IMR-90 (cell line): ENCODE data around the gene C19orf85. TPM values are rescaled to one million over a fixed set of nuclear protein-coding genes. Genes with fewer than 3 reads are reported as not detected.

Experiments used
- ATAC-seq: fragments of 200-7000 bp; cut with Tn5 transposase; 2 replicates; pipeline ENCODE4 v1.9.1; 2020; ENCODE audit warnings: low read depth, mild to moderate bottlenecking, moderate library complexity
- BruUV-seq: library from RNA; stranded (reverse); fragments of 400-500 nt; replicated peaks from 2 replicates; lab custom pipeline; 2021; lab: Mats Ljungman, UMichigan
- CTCF ChIA-PET: fragments of 300-600 bp; formaldehyde crosslinking; extraction: SDS; loops from one replicate; lab custom pipeline; 2021; ENCODE audit warnings: antibody characterized with exemption; lab: Yijun Ruan, JAX
- POLR2A ChIA-PET: fragments of 300-600 bp; sonication (Branson Sonifier 250); formaldehyde crosslinking; loops from one replicate; lab custom pipeline; 2022; ENCODE audit warnings: antibody characterized with exemption; ENCODE audit not compliant: unreplicated experiment; lab: Charles Lee
- DNase-seq: peaks from one replicate; pipeline ENCODE4 v3.0.0; 2013
- H2AFZ ChIP-seq: replicated peaks from 2 replicates; pipeline ENCODE3; 2013; ENCODE audit warnings: low read length, mild to moderate bottlenecking; ENCODE audit not compliant: poor library complexity
- H2AK5ac ChIP-seq: 2 replicates; pipeline ENCODE4 v1.6.1; 2013; ENCODE audit warnings: low read depth, low read length, inconsistent platforms
- H2AK9ac ChIP-seq: replicated peaks from 2 replicates; pipeline ENCODE3; 2013; ENCODE audit warnings: mild to moderate bottlenecking, low read depth, low read length, moderate library complexity; ENCODE audit not compliant: poor library complexity
- H2BK120ac ChIP-seq: 2 replicates; pipeline ENCODE4 v1.6.1; 2013; ENCODE audit warnings: low read depth, low read length, inconsistent platforms
- H2BK15ac ChIP-seq: 3 replicates; pipeline ENCODE4 v1.6.1; 2013; ENCODE audit warnings: low read depth, low read length, inconsistent platforms
- H2BK20ac ChIP-seq: 2 replicates; pipeline ENCODE4 v1.6.1; 2013; ENCODE audit warnings: low read depth, mild to moderate bottlenecking, inconsistent platforms, low read length, moderate library complexity
- H2BK5ac ChIP-seq: 2 replicates; pipeline ENCODE4 v1.6.1; 2013; ENCODE audit warnings: mild to moderate bottlenecking, low read depth, low read length, inconsistent platforms; ENCODE audit not compliant: poor library complexity, severe bottlenecking
- H3K14ac ChIP-seq: replicated peaks from 2 replicates; pipeline ENCODE4 v1.6.1; 2013; ENCODE audit warnings: low read depth, low read length, inconsistent platforms
- H3K18ac ChIP-seq: 2 replicates; pipeline ENCODE4 v1.6.1; 2013; ENCODE audit warnings: low read depth, low read length, control low read depth
- H3K23ac ChIP-seq: 2 replicates; pipeline ENCODE4 v1.6.1; 2013; ENCODE audit warnings: low read depth, low read length, inconsistent platforms
- H3K27ac ChIP-seq: 2 replicates; pipeline ENCODE4 v1.5.1; 2013; ENCODE audit warnings: mild to moderate bottlenecking, control low read depth, low read length; ENCODE audit not compliant: insufficient read depth
- H3K27me3 ChIP-seq: 2 replicates; pipeline ENCODE4 v1.6.1; 2013; ENCODE audit warnings: low read length; ENCODE audit not compliant: control insufficient read depth, insufficient read depth
- H3K36me3 ChIP-seq: 2 replicates; pipeline ENCODE4 v1.6.1; 2013; ENCODE audit warnings: low read length, mixed read lengths; ENCODE audit not compliant: control insufficient read depth, insufficient read depth
- H3K4ac ChIP-seq: 2 replicates; pipeline ENCODE4 v1.6.1; 2013; ENCODE audit warnings: low read depth, low read length, inconsistent platforms
- H3K4me1 ChIP-seq: 2 replicates; pipeline ENCODE4 v1.6.1; 2013; ENCODE audit warnings: low read length, mixed read lengths; ENCODE audit not compliant: control insufficient read depth, insufficient read depth
- H3K4me2 ChIP-seq: 2 replicates; pipeline ENCODE4 v1.6.1; 2013; ENCODE audit warnings: low read depth, mild to moderate bottlenecking, control low read depth, low read length, moderate library complexity
- H3K4me3 ChIP-seq: 2 replicates; pipeline ENCODE4 v1.5.1; 2013; ENCODE audit warnings: low read depth, mild to moderate bottlenecking, control low read depth, low read length, moderate library complexity; ENCODE audit not compliant: insufficient read depth
- H3K56ac ChIP-seq: 2 replicates; pipeline ENCODE4 v1.6.1; 2013; ENCODE audit warnings: low read length, inconsistent platforms; ENCODE audit not compliant: insufficient read depth; ENCODE audit errors: extremely low read depth
- H3K79me1 ChIP-seq, 2 experiments: 2 replicates each; pipeline ENCODE4 v1.6.1; 2013; ENCODE audit warnings: low read length in 2 of 2, inconsistent platforms in 1 of 2, low read depth in 1 of 2
- H3K9ac ChIP-seq: 2 replicates; pipeline ENCODE4 v1.6.1; 2013; ENCODE audit warnings: low read depth, low read length, control low read depth
- H3K9me1 ChIP-seq: 2 replicates; pipeline ENCODE4 v1.6.1; 2013; ENCODE audit warnings: low read length, inconsistent platforms; ENCODE audit not compliant: insufficient read depth
- H3K9me3 ChIP-seq: 2 replicates; pipeline ENCODE4 v1.6.1; 2013; ENCODE audit warnings: low read length; ENCODE audit not compliant: control insufficient read depth, insufficient read depth
- H4K20me1 ChIP-seq: 2 replicates; pipeline ENCODE4 v1.6.1; 2013; ENCODE audit warnings: low read length, inconsistent platforms; ENCODE audit not compliant: insufficient read depth
- H4K5ac ChIP-seq: 2 replicates; pipeline ENCODE4 v1.6.1; 2013; ENCODE audit warnings: mild to moderate bottlenecking, low read depth, low read length, control low read depth
- H4K8ac ChIP-seq, 2 experiments: 2 replicates each; pipeline ENCODE4 v1.6.1; 2013; ENCODE audit warnings: low read depth in 2 of 2, low read length in 2 of 2, control low read depth in 1 of 2, inconsistent platforms in 1 of 2
- H4K91ac ChIP-seq: 2 replicates; pipeline ENCODE4 v1.6.1; 2013; ENCODE audit warnings: low read depth, low read length, inconsistent platforms; ENCODE audit not compliant: insufficient read depth
- ELK1 ChIP-seq: fragments of 150-350 bp; IDR thresholded peaks from 2 replicates; pipeline ENCODE4 v1.6.1; 2016; ENCODE audit warnings: low read depth, mild to moderate bottlenecking, low read length, moderate library complexity, borderline replicate concordance
- FOS ChIP-seq: fragments of 150-350 bp; IDR thresholded peaks from 2 replicates; pipeline ENCODE4 v1.6.1; 2016; ENCODE audit warnings: low read depth, low read length
- POLR2A ChIP-seq: IDR thresholded peaks from 2 replicates; pipeline ENCODE4 v1.6.1; 2012; ENCODE audit warnings: mild to moderate bottlenecking, low read depth, low read length
- SMC3 ChIP-seq: fragments of 150-350 bp; IDR thresholded peaks from 2 replicates; pipeline ENCODE4 v1.6.1; 2016; ENCODE audit warnings: low read depth, mild to moderate bottlenecking, antibody characterized with exemption, low read length, moderate library complexity
- WGBS, 2 experiments: methylation state at CpG; one replicate each; pipeline versions ENCODE4 v1.1.5 to v1.1.7; 2013; ENCODE audit warnings: missing lambda C conversion rate in 2 of 2; ENCODE audit not compliant: insufficient read length in 1 of 2; ENCODE audit errors: extremely low coverage in 2 of 2; 5-methylcytosine and 5-hydroxymethylcytosine counted together
- dilution Hi-C: fragments of 300-500 bp; cut with HindIII; formaldehyde crosslinking; loops from one replicate; pipeline ENCODE4 v1.14.3; 2018; ENCODE audit warnings: low sequenced_read_pairs; ENCODE audit not compliant: unreplicated experiment
- in situ Hi-C: fragments of 300-500 bp; cut with MboI; formaldehyde crosslinking; loops from 3 replicates; pipeline ENCODE4 v1.14.3; 2019; ENCODE audit warnings: low sequenced_read_pairs, inconsistent platforms, mixed read lengths
- intact Hi-C: fragments of 100-400 bp; cut with micrococcal nuclease; formaldehyde crosslinking; loops from 2 replicates; pipeline ENCODE4 v1.10.0; 2022
- polyA plus RNA-seq, 3 experiments: library from polyadenylated mRNA; depleted of rRNA; stranded (reverse); fragments of >200 nt; gene quantifications; 2 replicates each; pipeline ENCODE4 v1.2.3, GENCODE V29; 2012; ENCODE audit warnings: low replicate concordance in 1 of 3
- total RNA-seq: library from RNA; depleted of rRNA; stranded (reverse); fragments of >200 nt; gene quantifications from 2 replicates; pipeline ENCODE4 v1.2.3, GENCODE V29; 2012

The C19orf85 gene
- total and polyA plus RNA-seq, 2 of the 4 experiments (the other 2 are of a cell fraction): not detected

- H3K9me1 ChIP-seq: peaks cover 4% of the 10 kb centered on the region; the same call in 1 of the 2 replicates
- H3K9me3 ChIP-seq: no peaks in the 10 kb centered on the region
- no peak overlapping the region for H2AFZ ChIP-seq
- no peak overlapping the region for H3K56ac ChIP-seq
- H3K4ac ChIP-seq: no peak overlapping the region
- H3K23ac ChIP-seq: no peak overlapping the region
- H3K4me3 ChIP-seq: no peak overlapping the region
- no peaks in the 10 kb centered on the region for H3K36me3 ChIP-seq
- in situ Hi-C loops: no loop called here
- peak overlapping the region; percentile 23 for H2AK9ac ChIP-seq
- dilution Hi-C loops: no loop called here
- ATAC-seq (no peak), DNase-seq (no peak)
- no peaks in the 10 kb centered on the region for H3K27me3 ChIP-seq
- intact Hi-C loops: no loop called here
- H3K4me1 ChIP-seq: peaks cover 8% of the 10 kb centered on the region
- no peak overlapping the region for H3K14ac ChIP-seq
- H3K9ac ChIP-seq: no peak overlapping the region
- H2BK5ac ChIP-seq: no peak overlapping the region
- POLR2A ChIA-PET: no interaction called here
- no peak overlapping the region for H3K4me2 ChIP-seq
- H2BK15ac ChIP-seq: no peak overlapping the region
- no peak overlapping the region for H4K8ac ChIP-seq
- WGBS, 2 experiments: 87% methylated on average over 5 of the region's 11 CpGs; no CpG with 5 or more reads in 1 of the 2 experiments
- H2AK5ac ChIP-seq: peak overlapping the region; percentile 40; the same call in 1 of the 2 replicates
- H2BK20ac ChIP-seq: no peak overlapping the region
- peaks cover 5 to 12% of the 10 kb centered on the region in 2 experiments; a peak in 3 of 4 replicates for H3K79me1 ChIP-seq
- no peak overlapping the region for H4K91ac ChIP-seq
- no peak overlapping the region for H3K27ac ChIP-seq
- H4K20me1 ChIP-seq: 0 out of 2 replicates have a peak, but pooled peaks cover under 1% of the 10 kb centered on the region
- BruUV-seq: no TSS peak
- CTCF ChIA-PET: no interaction called here
- H4K5ac ChIP-seq: no peak overlapping the region
- H3K18ac ChIP-seq: no peak overlapping the region
- no peak overlapping the region for H2BK120ac ChIP-seq
- TF ChIP-seq FOS (no peak), ELK1 (no peak), SMC3 (no peak), POLR2A (no peak)
Observed at GRCh38 chr19:55465460-55466240, 1.1 kb upstream of the C19orf85 start.
